Measurements from ENCODE around the gene TNNI2. TPM values are rescaled to one million over a fixed set of nuclear protein-coding genes. Genes with fewer than 3 reads are reported as not detected.

Gene TNNI2
- total RNA-seq, 1 donor from 2014 or later, result 6.9 TPM

- no peak for ATAC-seq
- DNase-seq, result no peak
Measured at GRCh38 chr11:1866776-1867175, 28.0 kb downstream of the TNNI2 start.

GRCh38 chr11:1867381-1867780 lies 28.6 kb downstream of the TNNI2 start:
- Histone ChIP-seq H3K4me3 (no peak overlapping the region), H3K4me1 (peaks cover 18% of the 10 kb centered on the region), H3K27ac (no peak overlapping the region), H3K27me3 (peaks cover 20% of the 10 kb centered on the region), H3K9me3 (no peaks in the 10 kb centered on the region), H3K36me3 (no peaks in the 10 kb centered on the region)
- no peak for TF ChIP-seq CTCF (IDR thresholded peaks at IDR 0.05)
- DNase-seq, result no peak
- no peak for ATAC-seq
- intact Hi-C loops (cut with DNase I), result no loop called here

More at GRCh38 chr11:1866776-1867175, 28.0 kb downstream of the TNNI2 start:
- peaks cover 20% of the 10 kb centered on the region for H3K27me3 ChIP-seq
- intact Hi-C loops (cut with DNase I), result no loop called here
- H3K36me3 ChIP-seq, result no peaks in the 10 kb centered on the region
- H3K4me3 ChIP-seq, result no peak overlapping the region
- peaks cover 18% of the 10 kb centered on the region for H3K4me1 ChIP-seq
- no peak for TF ChIP-seq CTCF (IDR thresholded peaks at IDR 0.05)
- H3K27ac ChIP-seq, result no peak overlapping the region
- H3K9me3 ChIP-seq, result no peaks in the 10 kb centered on the region

- Histone ChIP-seq H3K9me3 (no peaks in the 10 kb centered on the region), H3K27me3 (peaks cover 20% of the 10 kb centered on the region), H3K4me3 (no peak overlapping the region), H3K4me1 (peaks cover 15% of the 10 kb centered on the region), H3K36me3 (no peaks in the 10 kb centered on the region), H3K27ac (no peak overlapping the region)
- no peak for ATAC-seq
- DNase-seq, result peak; percentile 56
- no peak for TF ChIP-seq CTCF (IDR thresholded peaks at IDR 0.05)
- intact Hi-C loops (cut with DNase I), result no loop called here
Measured at GRCh38 chr11:1868056-1868635, 29.4 kb downstream of the TNNI2 start.

GRCh38 chr11:1868636-1869291 lies 30.0 kb downstream of the TNNI2 start:
- Histone ChIP-seq H3K9me3 (no peaks in the 10 kb centered on the region), H3K27me3 (peaks cover 20% of the 10 kb centered on the region), H3K4me1 (peaks cover 9% of the 10 kb centered on the region), H3K4me3 (no peak overlapping the region), H3K27ac (no peak overlapping the region), H3K36me3 (no peaks in the 10 kb centered on the region)
- intact Hi-C loops (cut with DNase I), result no loop called here
- peak; percentile 51 for DNase-seq
- no peak for TF ChIP-seq CTCF (IDR thresholded peaks at IDR 0.05)
- no peak for ATAC-seq

GRCh38 chr11:1869427-1870325 lies 30.9 kb downstream of the TNNI2 start:
- no peaks in the 10 kb centered on the region for H3K9me3 ChIP-seq
- H3K27me3 ChIP-seq, result peaks cover 20% of the 10 kb centered on the region
- DNase-seq (peak; percentile 57), ATAC-seq (no peak)
- no peak overlapping the region for H3K4me3 ChIP-seq
- intact Hi-C loops (cut with DNase I), result no loop called here
- peaks cover 2% of the 10 kb centered on the region for H3K4me1 ChIP-seq
- H3K27ac ChIP-seq, result no peak overlapping the region
- TF ChIP-seq CTCF (IDR thresholded peaks at IDR 0.05), result no peak
- H3K36me3 ChIP-seq, result no peaks in the 10 kb centered on the region
